ENCODE results near the gene NAT16. TPM values are rescaled to one million over a fixed set of nuclear protein-coding genes. Genes with fewer than 3 reads are reported as not detected.
A peak's percentile ranks its signal among the peaks of the same experiment; 100 is the strongest.

The NAT16 gene
- total and polyA plus RNA-seq, 2 of the 13 experiments (the other 11 are each of a cell fraction or from before 2014, with no cell fraction given) = 0.04 TPM; not detected in 1

GRCh38 chr7:101165075-101165957 is 14.8 kb downstream of the NAT16 start, which contains the start of gene VGF (continued):
- TF ChIP-seq, protein P1, sequence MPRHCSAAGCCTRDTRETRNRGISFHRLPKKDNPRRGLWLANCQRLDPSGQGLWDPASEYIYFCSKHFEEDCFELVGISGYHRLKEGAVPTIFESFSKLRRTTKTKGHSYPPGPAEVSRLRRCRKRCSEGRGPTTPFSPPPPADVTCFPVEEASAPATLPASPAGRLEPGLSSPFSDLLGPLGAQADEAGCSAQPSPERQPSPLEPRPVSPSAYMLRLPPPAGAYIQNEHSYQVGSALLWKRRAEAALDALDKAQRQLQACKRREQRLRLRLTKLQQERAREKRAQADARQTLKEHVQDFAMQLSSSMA (CRISPR knock-in tag; IDR thresholded peaks at IDR 0.05) = peak; percentile 51; the same call in 1 of the 2 replicates
- TF ChIP-seq POLR2G (IDR thresholded peaks at IDR 0.05; ENCODE audit: low read depth, low read length) (no peak), ATF1 (CRISPR knock-in tag; IDR thresholded peaks at IDR 0.05) (peak; percentile 50), ZNF337 (CRISPR knock-in tag; IDR thresholded peaks at IDR 0.05; ENCODE audit: borderline replicate concordance, low read depth) (peak; percentile 93; the same call in 1 of the 2 replicates), ZNF558 (CRISPR knock-in tag; IDR thresholded peaks at IDR 0.05; ENCODE audit: borderline replicate concordance) (peak; percentile 99; the same call in 1 of the 2 replicates), ZIK1 (CRISPR knock-in tag; IDR thresholded peaks at IDR 0.05; ENCODE audit: borderline replicate concordance, low read depth) (peak; percentile 98), NFRKB (IDR thresholded peaks at IDR 0.05) (no peak), SMARCC2 (IDR thresholded peaks at IDR 0.05) (no peak), CCAR2 (optimal IDR thresholded peaks at IDR 0.05; ENCODE audit: low read depth, low read length) (no peak), ZNF510 (CRISPR knock-in tag; IDR thresholded peaks at IDR 0.05; ENCODE audit: low read depth) (peak; percentile 93), CHD2 (IDR thresholded peaks at IDR 0.05; ENCODE audit: low read depth, low read length) (no peak), ZNF235 (CRISPR knock-in tag; IDR thresholded peaks at IDR 0.05; ENCODE audit: borderline replicate concordance) (peak; percentile 100), CREM (IDR thresholded peaks at IDR 0.05) (peak; percentile 56), CREM (CRISPR knock-in tag; IDR thresholded peaks at IDR 0.05) (no peak), ZNF766 (CRISPR knock-in tag; IDR thresholded peaks at IDR 0.05; ENCODE audit: borderline replicate concordance) (peak; percentile 99), SP140L (CRISPR knock-in tag; IDR thresholded peaks at IDR 0.05; ENCODE audit: borderline replicate concordance) (no peak), RFX3 (CRISPR knock-in tag; IDR thresholded peaks at IDR 0.05) (peak; percentile 53; the same call in 1 of the 2 replicates), ZFP37 (CRISPR knock-in tag; IDR thresholded peaks at IDR 0.05; ENCODE audit: borderline replicate concordance) (peak; percentile 98)
- TF ChIP-seq, protein P2, sequence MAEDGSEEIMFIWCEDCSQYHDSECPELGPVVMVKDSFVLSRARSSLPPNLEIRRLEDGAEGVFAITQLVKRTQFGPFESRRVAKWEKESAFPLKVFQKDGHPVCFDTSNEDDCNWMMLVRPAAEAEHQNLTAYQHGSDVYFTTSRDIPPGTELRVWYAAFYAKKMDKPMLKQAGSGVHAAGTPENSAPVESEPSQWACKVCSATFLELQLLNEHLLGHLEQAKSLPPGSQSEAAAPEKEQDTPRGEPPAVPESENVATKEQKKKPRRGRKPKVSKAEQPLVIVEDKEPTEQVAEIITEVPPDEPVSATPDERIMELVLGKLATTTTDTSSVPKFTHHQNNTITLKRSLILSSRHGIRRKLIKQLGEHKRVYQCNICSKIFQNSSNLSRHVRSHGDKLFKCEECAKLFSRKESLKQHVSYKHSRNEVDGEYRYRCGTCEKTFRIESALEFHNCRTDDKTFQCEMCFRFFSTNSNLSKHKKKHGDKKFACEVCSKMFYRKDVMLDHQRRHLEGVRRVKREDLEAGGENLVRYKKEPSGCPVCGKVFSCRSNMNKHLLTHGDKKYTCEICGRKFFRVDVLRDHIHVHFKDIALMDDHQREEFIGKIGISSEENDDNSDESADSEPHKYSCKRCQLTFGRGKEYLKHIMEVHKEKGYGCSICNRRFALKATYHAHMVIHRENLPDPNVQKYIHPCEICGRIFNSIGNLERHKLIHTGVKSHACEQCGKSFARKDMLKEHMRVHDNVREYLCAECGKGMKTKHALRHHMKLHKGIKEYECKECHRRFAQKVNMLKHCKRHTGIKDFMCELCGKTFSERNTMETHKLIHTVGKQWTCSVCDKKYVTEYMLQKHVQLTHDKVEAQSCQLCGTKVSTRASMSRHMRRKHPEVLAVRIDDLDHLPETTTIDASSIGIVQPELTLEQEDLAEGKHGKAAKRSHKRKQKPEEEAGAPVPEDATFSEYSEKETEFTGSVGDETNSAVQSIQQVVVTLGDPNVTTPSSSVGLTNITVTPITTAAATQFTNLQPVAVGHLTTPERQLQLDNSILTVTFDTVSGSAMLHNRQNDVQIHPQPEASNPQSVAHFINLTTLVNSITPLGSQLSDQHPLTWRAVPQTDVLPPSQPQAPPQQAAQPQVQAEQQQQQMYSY (CRISPR knock-in tag; IDR thresholded peaks at IDR 0.05) = peak; percentile 84
- TF ChIP-seq, protein P3, sequence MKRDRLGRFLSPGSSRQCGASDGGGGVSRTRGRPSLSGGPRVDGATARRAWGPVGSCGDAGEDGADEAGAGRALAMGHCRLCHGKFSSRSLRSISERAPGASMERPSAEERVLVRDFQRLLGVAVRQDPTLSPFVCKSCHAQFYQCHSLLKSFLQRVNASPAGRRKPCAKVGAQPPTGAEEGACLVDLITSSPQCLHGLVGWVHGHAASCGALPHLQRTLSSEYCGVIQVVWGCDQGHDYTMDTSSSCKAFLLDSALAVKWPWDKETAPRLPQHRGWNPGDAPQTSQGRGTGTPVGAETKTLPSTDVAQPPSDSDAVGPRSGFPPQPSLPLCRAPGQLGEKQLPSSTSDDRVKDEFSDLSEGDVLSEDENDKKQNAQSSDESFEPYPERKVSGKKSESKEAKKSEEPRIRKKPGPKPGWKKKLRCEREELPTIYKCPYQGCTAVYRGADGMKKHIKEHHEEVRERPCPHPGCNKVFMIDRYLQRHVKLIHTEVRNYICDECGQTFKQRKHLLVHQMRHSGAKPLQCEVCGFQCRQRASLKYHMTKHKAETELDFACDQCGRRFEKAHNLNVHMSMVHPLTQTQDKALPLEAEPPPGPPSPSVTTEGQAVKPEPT (CRISPR knock-in tag; IDR thresholded peaks at IDR 0.05; ENCODE audit: low read depth) = peak; percentile 90; the same call in 1 of the 2 replicates
- TF ChIP-seq, protein P4, sequence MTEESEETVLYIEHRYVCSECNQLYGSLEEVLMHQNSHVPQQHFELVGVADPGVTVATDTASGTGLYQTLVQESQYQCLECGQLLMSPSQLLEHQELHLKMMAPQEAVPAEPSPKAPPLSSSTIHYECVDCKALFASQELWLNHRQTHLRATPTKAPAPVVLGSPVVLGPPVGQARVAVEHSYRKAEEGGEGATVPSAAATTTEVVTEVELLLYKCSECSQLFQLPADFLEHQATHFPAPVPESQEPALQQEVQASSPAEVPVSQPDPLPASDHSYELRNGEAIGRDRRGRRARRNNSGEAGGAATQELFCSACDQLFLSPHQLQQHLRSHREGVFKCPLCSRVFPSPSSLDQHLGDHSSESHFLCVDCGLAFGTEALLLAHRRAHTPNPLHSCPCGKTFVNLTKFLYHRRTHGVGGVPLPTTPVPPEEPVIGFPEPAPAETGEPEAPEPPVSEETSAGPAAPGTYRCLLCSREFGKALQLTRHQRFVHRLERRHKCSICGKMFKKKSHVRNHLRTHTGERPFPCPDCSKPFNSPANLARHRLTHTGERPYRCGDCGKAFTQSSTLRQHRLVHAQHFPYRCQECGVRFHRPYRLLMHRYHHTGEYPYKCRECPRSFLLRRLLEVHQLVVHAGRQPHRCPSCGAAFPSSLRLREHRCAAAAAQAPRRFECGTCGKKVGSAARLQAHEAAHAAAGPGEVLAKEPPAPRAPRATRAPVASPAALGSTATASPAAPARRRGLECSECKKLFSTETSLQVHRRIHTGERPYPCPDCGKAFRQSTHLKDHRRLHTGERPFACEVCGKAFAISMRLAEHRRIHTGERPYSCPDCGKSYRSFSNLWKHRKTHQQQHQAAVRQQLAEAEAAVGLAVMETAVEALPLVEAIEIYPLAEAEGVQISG (CRISPR knock-in tag; IDR thresholded peaks at IDR 0.05) = peak; percentile 92
